HepG2 (cell line): ENCODE measurements around the gene FGD6. TPM values are rescaled to one million over a fixed set of nuclear protein-coding genes. Genes with fewer than 3 reads are reported as not detected.

Experiments
- ATAC-seq: fragments of 200-7000 bp; cut with Tn5 transposase; 3 replicates; pipeline ENCODE4 v1.9.1; 2020; ENCODE audit warnings: mild to moderate bottlenecking, moderate library complexity
- BruUV-seq: library from RNA; stranded (reverse); fragments of 400-500 nt; replicated peaks from 2 replicates; lab custom pipeline; 2021; lab: Mats Ljungman, UMichigan
- CTCF ChIA-PET: fragments of 300-600 bp; formaldehyde crosslinking; extraction: SDS; loops from one replicate; lab custom pipeline; 2021; ENCODE audit warnings: low total read pairs, inconsistent platforms, low intra/inter-chr PET ratio; lab: Yijun Ruan, JAX
- POLR2A ChIA-PET: fragments of 350-600 bp; sonication (Branson Sonifier 250); formaldehyde crosslinking; loops from one replicate; lab custom pipeline; 2020; ENCODE audit warnings: antibody characterized with exemption, inconsistent platforms; lab: Yijun Ruan, JAX
- DNase-seq: peaks from one replicate; pipeline ENCODE4 v3.0.0-alpha.2; 2015; ENCODE audit warnings: low spot score
- FAIRE-seq: peaks from 3 replicates; lab custom pipeline; 2011; peaks lifted over from hg19 to GRCh38; lab: Jason Lieb, UNC
- H2AFZ ChIP-seq: one replicate; pipeline ENCODE4 v1.6.1; 2011; ENCODE audit warnings: low read length, inconsistent platforms
- H3K27ac ChIP-seq: fragments of 300-600 bp; 3 replicates; pipeline ENCODE4 v1.8.0; 2011; ENCODE audit warnings: mixed run types, mild to moderate bottlenecking, mixed read lengths, low read length, inconsistent platforms; ENCODE audit not compliant: insufficient read depth; ENCODE audit errors: extremely low read length
- H3K27me3 ChIP-seq, 2 experiments: fragments of 200-600 bp in 1 of 2; 2 replicates in 1 of 2; 3 replicates in 1 of 2; pipeline versions ENCODE4 v1.6.0 to v1.8.0; 2011; ENCODE audit warnings: low read length in 2 of 2, mild to moderate bottlenecking in 2 of 2, moderate library complexity in 2 of 2, inconsistent platforms in 1 of 2; ENCODE audit not compliant: insufficient read depth in 2 of 2, control insufficient read depth in 1 of 2
- H3K36me3 ChIP-seq, 2 experiments: fragments of 200-600 bp in 1 of 2; replicated peaks in 1 of 2; 2 replicates in 1 of 2; 3 replicates in 1 of 2; pipeline versions ENCODE4 v1.5.1 to v1.8.0; 2011; ENCODE audit warnings: low read length in 2 of 2, inconsistent platforms in 1 of 2; ENCODE audit not compliant: insufficient read depth in 2 of 2, control insufficient read depth in 1 of 2
- H3K4me1 ChIP-seq: 2 replicates; pipeline ENCODE4 v1.5.1; 2012; ENCODE audit warnings: low read length, inconsistent platforms; ENCODE audit not compliant: insufficient read depth
- H3K4me2 ChIP-seq: 2 replicates; pipeline ENCODE4 v1.6.0; 2011; ENCODE audit warnings: low read depth, low read length, inconsistent platforms
- H3K4me3 ChIP-seq, 3 experiments: fragments of 200-600 bp in 1 of 3; sonication (generic), shearing (Covaris generic) in 1 of 3; replicated peaks in 1 of 3; 2 replicates each; pipeline ENCODE4 v1.5.1; 2011 to 2016; ENCODE audit warnings: low read length in 3 of 3, inconsistent platforms in 2 of 3, low read depth in 2 of 3, mild to moderate bottlenecking in 2 of 3, control low read depth in 1 of 3, mixed read lengths in 1 of 3; ENCODE audit not compliant: insufficient read depth in 1 of 3
- H3K79me2 ChIP-seq: one replicate; pipeline ENCODE4 v1.6.1; 2011; ENCODE audit warnings: low read length, inconsistent platforms; ENCODE audit not compliant: insufficient read depth
- H3K9ac ChIP-seq: 2 replicates; pipeline ENCODE4 v1.6.0; 2011; ENCODE audit warnings: mild to moderate bottlenecking, low read depth, low read length, inconsistent platforms; ENCODE audit not compliant: insufficient read depth
- H3K9me3 ChIP-seq: 2 replicates; pipeline ENCODE4 v1.5.1; 2012; ENCODE audit warnings: mild to moderate bottlenecking, low read length
- H4K20me1 ChIP-seq: 2 replicates; pipeline ENCODE4 v1.6.0; 2011; ENCODE audit warnings: inconsistent platforms, mild to moderate bottlenecking, low read length, moderate library complexity; ENCODE audit not compliant: insufficient read depth
- DZIP1 ChIP-seq: sonication (generic); formaldehyde crosslinking; IDR thresholded peaks from 2 replicates; pipeline ENCODE4 v1.5.0; 2020; ENCODE audit warnings: mild to moderate bottlenecking, missing genetic modification reagents
- NR0B2 ChIP-seq: sonication (generic); formaldehyde crosslinking; IDR thresholded peaks from 2 replicates; pipeline ENCODE4 v1.4.0; 2020; ENCODE audit warnings: mild to moderate bottlenecking, missing genetic modification reagents
- NR2F6 ChIP-seq, 2 experiments: IDR thresholded peaks; 2 replicates each; pipeline ENCODE4 v1.6.1; 2016; ENCODE audit warnings: antibody characterized with exemption in 1 of 2, mild to moderate bottlenecking in 1 of 2
- TAF15 ChIP-seq: fragments of 200-400 bp; formaldehyde crosslinking; IDR thresholded peaks from one replicate; pipeline ENCODE4 v1.6.1; 2018; ENCODE audit warnings: mild to moderate bottlenecking, low read depth, low read length; ENCODE audit not compliant: poor library complexity, severe bottlenecking
- ZNF768 ChIP-seq: sonication (generic); formaldehyde crosslinking; IDR thresholded peaks from 2 replicates; pipeline ENCODE4 v1.4.0; 2020; ENCODE audit warnings: missing genetic modification reagents
- ZSCAN29 ChIP-seq: sonication (generic); formaldehyde crosslinking; conservative IDR thresholded peaks from 2 replicates; pipeline ENCODE4 v1.4.0; 2020; ENCODE audit warnings: mild to moderate bottlenecking, missing genetic modification reagents
- WGBS: methylation state at CpG from one replicate; pipeline ENCODE4 v1.1.6; 2017; ENCODE audit warnings: low lambda C conversion rate; 5-methylcytosine and 5-hydroxymethylcytosine counted together
- in situ Hi-C: cut with HindIII; loops from 2 replicates; pipeline ENCODE4 v1.10.0; 2017; ENCODE audit warnings: low pct_unique_long_range_greater_than_20kb; ENCODE audit not compliant: extremely low pct_ligation_motif_present
- intact Hi-C: fragments of 100-400 bp; cut with micrococcal nuclease; formaldehyde crosslinking; loops from one replicate; pipeline ENCODE4 v1.10.0; 2022; ENCODE audit not compliant: unreplicated experiment
- polyA plus RNA-seq, 8 experiments: library from polyadenylated mRNA; depleted of rRNA in 3 of 8; stranded (reverse) in 7 of 8; unstranded in 1 of 8; fragments of >200 nt; fragmentation: Illumina TruSeq in 4 of 8; extraction: Trizol in 4 of 8; gene quantifications; 2 replicates each; pipeline versions ENCODE4 v1.2.1 to v1.2.3, GENCODE V29; 2011 to 2016; ENCODE audit warnings: low read depth in 4 of 8, missing spikeins in 1 of 8, mixed read lengths in 1 of 8; ENCODE audit not compliant: insufficient read depth in 1 of 8
- total RNA-seq, 5 experiments: library from RNA; depleted of rRNA; stranded (reverse); fragments of >200 nt; fragmentation: Illumina TruSeq; extraction: Trizol; gene quantifications; 2 replicates each; pipeline ENCODE4 v1.2.3, GENCODE V29; 2016; ENCODE audit warnings: low read depth in 1 of 5
- TF ChIP-seq, protein P1 (sequence below): sonication (generic); formaldehyde crosslinking; IDR thresholded peaks from 2 replicates; pipeline ENCODE4 v1.4.0; 2020; ENCODE audit warnings: missing genetic modification reagents, borderline replicate concordance

FGD6 gene
- total and polyA plus RNA-seq, 2 of the 13 experiments (the other 11 are each of a cell fraction or from before 2014, with no cell fraction given): 2.2 to 4.3 TPM

GRCh38 chr12:95178136-95178535 lies 39.1 kb downstream of the FGD6 start:
- Histone ChIP-seq H3K4me1 (no peaks in the 10 kb centered on the region), H3K36me3 (peaks cover 0 to 1% of the 10 kb centered on the region in 2 experiments; a peak in 1 of 5 replicates), H4K20me1 (no peaks in the 10 kb centered on the region), H3K9me3 (no peaks in the 10 kb centered on the region), H3K79me2 (no peaks in the 10 kb centered on the region), H3K9ac (no peak overlapping the region), H2AFZ (no peak overlapping the region), H3K27me3 (no peaks in the 10 kb centered on the region), H3K27ac (no peak overlapping the region), H3K4me3 (no peak overlapping the region), H3K4me2 (no peak overlapping the region)
- intact Hi-C loops (no loop called here), in situ Hi-C loops (no loop called here)
- no TSS peak for BruUV-seq
- ATAC-seq (no peak), DNase-seq (no peak), FAIRE-seq (no peak)
- TF ChIP-seq ZSCAN29 (CRISPR knock-in tag): no peak
- no peak for TF ChIP-seq ZNF768 (CRISPR knock-in tag)
- no peak for TF ChIP-seq NR0B2 (CRISPR knock-in tag)
- no peak for TF ChIP-seq TAF15
- TF ChIP-seq NR2F6 (IDR thresholded peaks at IDR 0.05): no peak
- TF ChIP-seq NR2F6 (CRISPR knock-in tag; IDR thresholded peaks at IDR 0.05): no peak
- TF ChIP-seq DZIP1 (CRISPR knock-in tag): no peak
- TF ChIP-seq, protein P1, sequence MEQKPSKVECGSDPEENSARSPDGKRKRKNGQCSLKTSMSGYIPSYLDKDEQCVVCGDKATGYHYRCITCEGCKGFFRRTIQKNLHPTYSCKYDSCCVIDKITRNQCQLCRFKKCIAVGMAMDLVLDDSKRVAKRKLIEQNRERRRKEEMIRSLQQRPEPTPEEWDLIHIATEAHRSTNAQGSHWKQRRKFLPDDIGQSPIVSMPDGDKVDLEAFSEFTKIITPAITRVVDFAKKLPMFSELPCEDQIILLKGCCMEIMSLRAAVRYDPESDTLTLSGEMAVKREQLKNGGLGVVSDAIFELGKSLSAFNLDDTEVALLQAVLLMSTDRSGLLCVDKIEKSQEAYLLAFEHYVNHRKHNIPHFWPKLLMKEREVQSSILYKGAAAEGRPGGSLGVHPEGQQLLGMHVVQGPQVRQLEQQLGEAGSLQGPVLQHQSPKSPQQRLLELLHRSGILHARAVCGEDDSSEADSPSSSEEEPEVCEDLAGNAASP (CRISPR knock-in tag): no peak
- WGBS: 97% methylated on average over 4 of the region's 4 CpGs
- POLR2A ChIA-PET: no interaction called here
- CTCF ChIA-PET: no interaction called here
